ENCODE results near the gene AGER.

AGER gene

DNA sequence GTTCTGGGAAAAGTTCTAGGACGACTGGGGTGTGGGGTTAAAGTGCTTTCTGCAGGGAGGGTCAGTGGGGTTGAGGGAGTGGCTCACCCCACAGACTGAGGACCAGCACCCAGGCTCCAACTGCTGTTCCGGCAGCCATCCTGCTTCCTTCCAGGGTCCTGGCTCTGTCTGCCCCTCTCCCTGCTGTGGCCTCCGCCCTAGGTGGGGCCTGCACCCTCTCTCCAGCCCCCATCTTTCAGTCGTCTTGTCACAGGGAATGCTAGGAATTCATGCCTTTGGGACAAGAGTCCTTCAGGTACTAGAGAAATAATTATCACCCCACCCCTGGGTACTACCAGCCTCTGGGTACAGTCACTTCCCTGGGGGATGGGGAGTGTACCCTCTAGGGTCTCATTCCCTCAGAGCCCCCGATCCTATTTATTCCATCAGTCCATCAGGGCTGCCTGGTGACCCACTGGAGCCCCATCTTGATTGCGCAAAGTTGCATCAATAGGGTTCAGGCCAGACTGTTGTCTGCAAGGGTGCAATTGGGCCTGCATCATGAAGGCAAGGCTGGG, at the start of gene AGER:
TSS of gene AGER (minus strand) at position 170 of the 557 bp plus-strand sequence. CDS start at position 139, 31 bp downstream.
- H3K36me3 ChIP-seq (ENCODE audit: low read depth), result peaks cover 43% of the 10 kb centered on the region
- ATAC-seq (ENCODE audit: low read depth), result no peak

DNA sequence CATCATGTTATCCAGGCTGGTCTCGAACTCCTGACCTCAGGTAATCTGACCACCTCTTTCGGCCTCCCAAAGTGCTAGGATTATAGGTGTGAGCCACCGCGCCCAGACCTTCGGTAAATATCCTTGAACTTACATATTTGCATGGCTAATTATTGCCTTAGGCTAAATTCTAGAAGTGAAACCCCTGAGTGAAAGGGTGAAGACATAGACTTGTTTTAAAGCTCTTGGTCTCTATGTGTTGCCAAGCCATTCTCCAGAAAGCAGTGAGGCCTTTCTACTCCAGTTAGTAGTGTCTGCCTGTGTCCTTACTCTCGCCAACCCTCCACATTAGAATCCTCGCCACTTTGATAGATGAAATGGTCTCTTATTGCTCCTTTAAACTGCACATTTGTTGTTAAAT, 42.4 kb upstream of the AGER start:
- no peaks in the 10 kb centered on the region for H3K27me3 ChIP-seq (ENCODE audit: insufficient read depth, poor library complexity, severe bottlenecking)
- DNase-seq (ENCODE audit: low spot score) (no peak), ATAC-seq (ENCODE audit: low read depth) (no peak)
- H3K27ac ChIP-seq (ENCODE audit: poor library complexity, severe bottlenecking), result no peak overlapping the region
- no peaks in the 10 kb centered on the region for H3K4me1 ChIP-seq (ENCODE audit: insufficient read depth, poor library complexity, severe bottlenecking)
- H3K9me3 ChIP-seq (ENCODE audit: severe bottlenecking), result no peaks in the 10 kb centered on the region
- TF ChIP-seq, protein P1, sequence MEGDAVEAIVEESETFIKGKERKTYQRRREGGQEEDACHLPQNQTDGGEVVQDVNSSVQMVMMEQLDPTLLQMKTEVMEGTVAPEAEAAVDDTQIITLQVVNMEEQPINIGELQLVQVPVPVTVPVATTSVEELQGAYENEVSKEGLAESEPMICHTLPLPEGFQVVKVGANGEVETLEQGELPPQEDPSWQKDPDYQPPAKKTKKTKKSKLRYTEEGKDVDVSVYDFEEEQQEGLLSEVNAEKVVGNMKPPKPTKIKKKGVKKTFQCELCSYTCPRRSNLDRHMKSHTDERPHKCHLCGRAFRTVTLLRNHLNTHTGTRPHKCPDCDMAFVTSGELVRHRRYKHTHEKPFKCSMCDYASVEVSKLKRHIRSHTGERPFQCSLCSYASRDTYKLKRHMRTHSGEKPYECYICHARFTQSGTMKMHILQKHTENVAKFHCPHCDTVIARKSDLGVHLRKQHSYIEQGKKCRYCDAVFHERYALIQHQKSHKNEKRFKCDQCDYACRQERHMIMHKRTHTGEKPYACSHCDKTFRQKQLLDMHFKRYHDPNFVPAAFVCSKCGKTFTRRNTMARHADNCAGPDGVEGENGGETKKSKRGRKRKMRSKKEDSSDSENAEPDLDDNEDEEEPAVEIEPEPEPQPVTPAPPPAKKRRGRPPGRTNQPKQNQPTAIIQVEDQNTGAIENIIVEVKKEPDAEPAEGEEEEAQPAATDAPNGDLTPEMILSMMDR (IDR thresholded peaks at IDR 0.05; ENCODE audit: poor library complexity, severe bottlenecking), result no peak
- H3K4me3 ChIP-seq (ENCODE audit: severe bottlenecking), result no peak overlapping the region
- no peaks in the 10 kb centered on the region for H3K36me3 ChIP-seq (ENCODE audit: low read depth)

More for the DNA sequence above, at the start of gene AGER:
- TF ChIP-seq, protein P1 (IDR thresholded peaks at IDR 0.05; ENCODE audit: poor library complexity, severe bottlenecking), result no peak
- Histone ChIP-seq H3K4me1 (ENCODE audit: insufficient read depth, poor library complexity, severe bottlenecking) (peaks cover 4% of the 10 kb centered on the region), H3K27ac (ENCODE audit: poor library complexity, severe bottlenecking) (no peak within 1 kb of the TSS), H3K27me3 (ENCODE audit: insufficient read depth, poor library complexity, severe bottlenecking) (no peaks in the 10 kb centered on the region), H3K9me3 (ENCODE audit: severe bottlenecking) (no peaks in the 10 kb centered on the region), H3K4me3 (ENCODE audit: severe bottlenecking) (no peak within 1 kb of the TSS)
- no peak for DNase-seq (ENCODE audit: low spot score)

DNA sequence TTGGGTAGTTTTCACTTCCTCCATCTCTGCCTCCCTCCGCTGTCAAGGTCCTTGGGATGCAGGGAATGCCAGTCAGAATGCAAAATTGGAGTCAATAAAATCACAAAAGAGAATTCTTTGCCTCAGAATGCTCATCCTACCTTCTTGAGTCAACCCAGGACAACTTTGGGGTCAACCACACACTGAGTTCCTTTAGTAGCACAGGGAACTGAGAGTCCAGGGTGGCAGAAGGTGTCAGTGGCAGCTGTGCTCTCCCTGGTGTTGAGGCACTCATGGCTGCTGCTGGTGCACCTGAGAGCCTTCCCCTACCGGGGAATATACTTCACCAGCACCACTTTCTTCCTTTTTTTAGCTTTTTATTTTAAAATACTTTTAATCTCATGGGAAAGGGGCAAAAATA, 40.6 kb upstream of the AGER start:
- ATAC-seq (ENCODE audit: low read depth) (no peak), DNase-seq (ENCODE audit: low spot score) (no peak)
- Histone ChIP-seq H3K27ac (ENCODE audit: poor library complexity, severe bottlenecking) (no peak overlapping the region), H3K9me3 (ENCODE audit: severe bottlenecking) (no peaks in the 10 kb centered on the region), H3K36me3 (ENCODE audit: low read depth) (no peaks in the 10 kb centered on the region), H3K4me3 (ENCODE audit: severe bottlenecking) (no peak overlapping the region), H3K27me3 (ENCODE audit: insufficient read depth, poor library complexity, severe bottlenecking) (no peaks in the 10 kb centered on the region), H3K4me1 (ENCODE audit: insufficient read depth, poor library complexity, severe bottlenecking) (no peaks in the 10 kb centered on the region)
- TF ChIP-seq, protein P1 (IDR thresholded peaks at IDR 0.05; ENCODE audit: poor library complexity, severe bottlenecking), result no peak

DNA sequence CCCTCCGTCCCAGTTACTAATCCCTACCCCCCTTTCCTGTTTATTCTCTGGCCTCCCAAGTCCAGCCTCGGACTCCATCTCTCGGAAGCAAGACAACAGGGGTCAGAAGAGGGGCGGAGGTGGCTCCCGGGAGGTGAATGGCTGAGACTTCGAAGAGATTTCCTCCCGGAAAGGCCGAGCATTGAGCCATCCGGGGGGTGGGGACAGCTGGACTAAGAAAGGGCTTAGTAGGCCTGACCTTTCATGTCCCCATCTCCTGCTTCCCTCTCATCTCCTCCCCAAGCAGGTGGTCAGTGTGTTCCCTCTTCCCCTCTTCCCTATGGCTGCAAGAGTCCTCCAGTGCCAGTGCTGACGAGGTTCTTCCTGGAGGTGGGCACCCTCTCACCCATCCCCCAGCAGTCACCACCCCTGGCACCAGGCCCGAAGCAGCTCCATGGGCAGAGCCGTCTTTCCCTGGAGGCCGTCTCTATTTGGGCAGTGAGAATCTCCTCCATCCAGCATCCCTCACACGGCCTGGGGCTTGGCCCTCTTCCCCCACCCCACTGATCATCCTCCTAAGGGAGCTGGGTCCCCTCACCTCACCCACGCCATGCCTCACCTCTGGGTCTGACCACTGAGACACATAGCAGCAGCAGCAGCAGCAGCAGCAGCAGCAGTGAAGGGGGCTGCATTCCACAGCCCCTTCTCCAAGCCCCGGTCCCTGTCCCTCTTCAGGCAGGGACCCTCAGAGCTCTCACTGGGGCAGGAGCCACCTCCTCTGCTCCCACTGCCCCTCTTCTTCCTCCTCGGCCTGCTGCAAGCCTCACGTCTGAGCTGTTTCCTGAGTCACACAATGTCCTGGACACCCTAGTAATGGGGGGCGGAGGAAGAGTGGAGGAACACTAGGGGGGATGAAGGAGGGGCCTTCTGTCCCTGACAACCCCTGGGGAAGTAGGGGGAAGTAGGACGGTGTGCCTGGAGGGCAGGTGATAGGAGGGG, 39.5 kb upstream of the AGER start, which contains the start of gene NOTCH4:
TSS of gene NOTCH4 (minus strand) at position 810 of the 978 bp plus-strand sequence. CDS start at position 671, 139 bp downstream.
- no peaks in the 10 kb centered on the region for H3K9me3 ChIP-seq (ENCODE audit: severe bottlenecking)
- ATAC-seq (ENCODE audit: low read depth) (no peak), DNase-seq (ENCODE audit: low spot score) (no peak)
- no peaks in the 10 kb centered on the region for H3K36me3 ChIP-seq (ENCODE audit: low read depth)
- TF ChIP-seq, protein P1 (IDR thresholded peaks at IDR 0.05; ENCODE audit: poor library complexity, severe bottlenecking), result no peak
- no peak within 1 kb of the TSS for H3K27ac ChIP-seq (ENCODE audit: poor library complexity, severe bottlenecking)
- H3K4me3 ChIP-seq (ENCODE audit: severe bottlenecking), result no peak within 1 kb of the TSS
- H3K27me3 ChIP-seq (ENCODE audit: insufficient read depth, poor library complexity, severe bottlenecking), result no peaks in the 10 kb centered on the region
- no peaks in the 10 kb centered on the region for H3K4me1 ChIP-seq (ENCODE audit: insufficient read depth, poor library complexity, severe bottlenecking)
